B cell (primary cell): ENCODE measurements around the gene ADAMTS2. TPM values are rescaled to one million over a fixed set of nuclear protein-coding genes. Genes with fewer than 3 reads are reported as not detected.

Experiments
- ATAC-seq: fragments of 200-7000 bp; cut with Tn5 transposase; one replicate; pipeline ENCODE4 v1.10.0; 2021; ENCODE audit warnings: low read depth, mild to moderate bottlenecking, moderate number of reproducible peaks, moderate library complexity
- CTCF ChIA-PET: fragments of 350-600 bp; sonication (Branson Sonifier 250); formaldehyde crosslinking; loops from one replicate; lab custom pipeline; 2021; ENCODE audit warnings: antibody characterized with exemption, inconsistent platforms; lab: Charles Lee
- POLR2A ChIA-PET: fragments of 350-600 bp; sonication (Branson Sonifier 250); formaldehyde crosslinking; loops from one replicate; lab custom pipeline; 2021; ENCODE audit warnings: antibody characterized with exemption; lab: Charles Lee
- DNase-seq: peaks from one replicate; pipeline ENCODE4 v3.0.0; 2013
- H2AFZ ChIP-seq: 2 replicates; pipeline ENCODE4 v1.6.1; 2012; ENCODE audit warnings: mild to moderate bottlenecking, low read depth, low read length; ENCODE audit not compliant: insufficient read depth, poor library complexity, severe bottlenecking
- H3K27ac ChIP-seq, 2 donors: 1 replicate in 1 of 2; 2 replicates in 1 of 2; pipeline ENCODE4 v1.5.1; 2012 to 2013; ENCODE audit warnings: low read length in 2 of 2, mild to moderate bottlenecking in 2 of 2, moderate library complexity in 1 of 2
- H3K27me3 ChIP-seq, 4 experiments: fragments of 200-600 bp in 1 of 4; sonication (generic) in 1 of 4; replicated peaks in 1 of 4; 1 replicate in 2 of 4; 2 replicates in 2 of 4; pipeline versions ENCODE4 v1.6.1 to v1.7.0; 2013 to 2016; ENCODE audit warnings: low read length in 3 of 4, mild to moderate bottlenecking in 2 of 4, mixed read lengths in 1 of 4, moderate library complexity in 1 of 4; ENCODE audit not compliant: insufficient read depth in 4 of 4, control insufficient read depth in 3 of 4; ENCODE audit errors: control extremely low read depth in 1 of 4
- H3K36me3 ChIP-seq, 2 experiments: replicated peaks in 1 of 2; 1 replicate in 1 of 2; 2 replicates in 1 of 2; pipeline versions ENCODE4 v1.6.1 to v1.7.1; 2013; ENCODE audit warnings: low read length in 1 of 2; ENCODE audit not compliant: insufficient read depth in 2 of 2, control insufficient read depth in 1 of 2; ENCODE audit errors: control extremely low read depth in 1 of 2, extremely low read depth in 1 of 2
- H3K4me1 ChIP-seq, 2 donors: fragments of 200-600 bp in 1 of 2; sonication (generic) in 1 of 2; 1 replicate in 1 of 2; 2 replicates in 1 of 2; pipeline versions ENCODE4 v1.5.1 to v1.6.1; 2013 to 2017; ENCODE audit warnings: low read length in 2 of 2; ENCODE audit not compliant: control insufficient read depth in 2 of 2, insufficient read depth in 2 of 2
- H3K4me2 ChIP-seq: replicated peaks from 2 replicates; pipeline ENCODE3; 2012; ENCODE audit warnings: mild to moderate bottlenecking, low read depth, low read length; ENCODE audit not compliant: poor library complexity, severe bottlenecking
- H3K4me3 ChIP-seq, 5 experiments: fragments of 200-600 bp in 1 of 5; sonication (generic) in 1 of 5; 1 replicate in 3 of 5; 2 replicates in 2 of 5; pipeline versions ENCODE4 v1.5.1 to v1.7.0; 2011 to 2016; ENCODE audit warnings: low read length in 4 of 5, mild to moderate bottlenecking in 4 of 5, low read depth in 2 of 5, control low read depth in 1 of 5, moderate library complexity in 1 of 5; ENCODE audit not compliant: insufficient read depth in 1 of 5; ENCODE audit errors: control extremely low read depth in 1 of 5, extremely low read depth in 1 of 5
- H3K79me2 ChIP-seq: fragments of 200-600 bp; sonication (generic); one replicate; pipeline ENCODE4 v1.6.0; 2016; ENCODE audit warnings: low read length; ENCODE audit not compliant: control insufficient read depth, insufficient read depth
- H3K9ac ChIP-seq: fragments of 200-600 bp; sonication (generic); 2 replicates; pipeline ENCODE4 v1.6.1; 2017; ENCODE audit warnings: mild to moderate bottlenecking, low read length, moderate library complexity
- H3K9me3 ChIP-seq, 3 donors: one replicate each; pipeline versions ENCODE4 v1.6.1 to v1.7.1; 2013; ENCODE audit warnings: low read length in 2 of 3; ENCODE audit not compliant: control insufficient read depth in 2 of 3, insufficient read depth in 1 of 3; ENCODE audit errors: control extremely low read depth in 1 of 3
- H4K20me1 ChIP-seq: 2 replicates; pipeline ENCODE4 v1.6.0; 2012; ENCODE audit warnings: mild to moderate bottlenecking, low read length; ENCODE audit not compliant: insufficient read depth, control insufficient read depth, poor library complexity, severe bottlenecking
- H3K27ac Mint-ChIP-seq: one replicate; pipeline ENCODE4 v1.8.0; 2021; ENCODE audit warnings: mixed read lengths
- H3K27me3 Mint-ChIP-seq: one replicate; pipeline ENCODE4 v1.8.0; 2021; ENCODE audit warnings: mixed read lengths
- H3K4me1 Mint-ChIP-seq: one replicate; pipeline ENCODE4 v1.8.0; 2021; ENCODE audit warnings: mixed read lengths
- H3K4me3 Mint-ChIP-seq: one replicate; pipeline ENCODE4 v1.8.0; 2021; ENCODE audit warnings: mixed read lengths
- H3K9me3 Mint-ChIP-seq: one replicate; pipeline ENCODE4 v1.8.0; 2022; ENCODE audit warnings: mixed read lengths; ENCODE audit not compliant: insufficient read depth
- CTCF ChIP-seq: fragments of 200-600 bp; IDR thresholded peaks from one replicate; pipeline ENCODE4 v1.8.0; 2022; ENCODE audit warnings: antibody characterized with exemption, mild to moderate bottlenecking
- EZH2 ChIP-seq: IDR thresholded peaks from 2 replicates; pipeline ENCODE4 v1.6.1; 2012; ENCODE audit warnings: borderline replicate concordance, low read depth, mild to moderate bottlenecking, moderate library complexity, low read length; ENCODE audit not compliant: insufficient read depth, poor library complexity, severe bottlenecking
- WGBS: methylation state at CpG from one replicate; pipeline ENCODE4 v1.1.5; 2013; ENCODE audit warnings: missing lambda C conversion rate; ENCODE audit not compliant: insufficient coverage; 5-methylcytosine and 5-hydroxymethylcytosine counted together
- intact Hi-C: fragments of 100-400 bp; cut with micrococcal nuclease; formaldehyde crosslinking; loops from one replicate; pipeline ENCODE4 v1.10.0; 2022
- polyA plus RNA-seq: library from polyadenylated mRNA; depleted of rRNA; stranded (reverse); fragments of >200 nt; gene quantifications from 2 replicates; pipeline ENCODE4 v1.2.3, GENCODE V29; 2012
- total RNA-seq, 2 donors: library from RNA; stranded (reverse); fragments of 120-200 nt in 1 of 2; gene quantifications; 1 replicate in 1 of 2; 2 replicates in 1 of 2; pipeline versions ENCODE4 v1.2.3 to v1.2.4, GENCODE V29; 2013 to 2022

ADAMTS2 gene
- total and polyA plus RNA-seq, 2 donors (not counting 1 experiment from before 2014, with no cell fraction given), result not detected

GRCh38 chr5:179295778-179296149, 49.5 kb downstream of the ADAMTS2 start:
- no peaks in the 10 kb centered on the region for H3K27me3 ChIP-seq
- Mint-ChIP-seq H3K4me1 (no peaks in the 10 kb centered on the region), H3K27ac (no peak overlapping the region), H3K9me3 (peaks cover 3% of the 10 kb centered on the region), H3K4me3 (no peak overlapping the region), H3K27me3 (no peaks in the 10 kb centered on the region)
- H3K79me2 ChIP-seq, result no peaks in the 10 kb centered on the region
- CTCF ChIA-PET, result no interaction called here
- no peak overlapping the region for H3K27ac ChIP-seq
- ATAC-seq, result no peak
- H3K9me3 ChIP-seq, result peaks cover 0 to 18% (median 0%) of the 10 kb centered on the region in 3 donors
- H4K20me1 ChIP-seq, result no peaks in the 10 kb centered on the region
- no peaks in the 10 kb centered on the region for H3K36me3 ChIP-seq
- POLR2A ChIA-PET, result no interaction called here
- H3K9ac ChIP-seq, result no peak overlapping the region
- H3K4me2 ChIP-seq, result no peak overlapping the region
- WGBS, result 78% methylated on average over 9 of the region's 10 CpGs
- no peak overlapping the region for H3K4me3 ChIP-seq
- no peak for DNase-seq
- intact Hi-C loops, result no loop called here
- no peaks in the 10 kb centered on the region for H3K4me1 ChIP-seq
- TF ChIP-seq CTCF, result no peak
- H2AFZ ChIP-seq, result no peak overlapping the region

DNA sequence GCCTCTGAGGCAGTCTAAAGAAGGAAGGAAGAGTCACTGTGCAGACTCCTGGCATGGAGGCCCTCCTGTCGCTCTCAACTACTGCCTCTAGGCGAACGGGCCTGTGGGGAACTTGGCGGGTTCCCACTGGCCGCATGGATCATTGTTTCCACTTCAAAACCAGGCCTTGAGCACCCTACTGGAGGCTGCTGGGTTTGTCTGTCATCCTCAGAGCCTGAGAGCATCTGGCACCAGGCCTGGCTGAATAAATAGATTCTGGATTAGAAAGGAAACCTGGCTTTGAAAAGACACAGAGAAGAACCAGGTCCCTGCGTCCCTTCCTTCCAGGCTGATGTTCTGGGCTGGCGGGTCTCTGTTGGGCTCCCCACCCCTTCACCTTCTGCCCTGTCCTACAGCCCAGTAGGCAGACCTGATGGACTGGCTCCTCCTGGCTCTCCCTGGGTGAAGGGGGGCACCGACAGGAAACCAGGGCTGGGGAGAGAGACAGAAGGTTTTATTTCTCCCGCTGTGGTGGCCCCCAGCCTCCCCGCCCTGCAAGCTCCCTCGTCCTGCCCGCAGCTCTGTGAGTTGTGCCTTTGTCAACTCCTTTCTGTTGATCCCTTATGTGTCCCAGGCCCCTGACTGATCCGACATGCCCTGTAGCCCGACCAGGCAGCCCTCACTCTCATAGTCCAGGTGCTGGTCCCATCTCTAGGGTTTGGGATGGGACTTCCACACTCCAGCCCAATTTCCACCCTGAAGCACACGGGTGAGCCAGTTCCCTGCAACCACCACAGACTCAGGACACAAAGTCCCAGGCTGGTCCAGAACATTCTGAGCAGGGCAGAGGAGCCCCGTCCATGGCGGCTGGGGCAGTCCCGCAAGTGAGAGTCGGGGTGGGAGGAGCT, 50.1 kb downstream of the ADAMTS2 start:
- Mint-ChIP-seq H3K27ac (no peak overlapping the region), H3K27me3 (no peaks in the 10 kb centered on the region), H3K4me3 (no peak overlapping the region), H3K4me1 (no peaks in the 10 kb centered on the region), H3K9me3 (peaks cover 3% of the 10 kb centered on the region)
- Histone ChIP-seq H3K27me3 (no peaks in the 10 kb centered on the region), H3K4me3 (no peak overlapping the region), H3K9ac (no peak overlapping the region), H3K9me3 (peaks cover 0 to 21% (median 0%) of the 10 kb centered on the region in 3 donors), H3K79me2 (no peaks in the 10 kb centered on the region), H3K4me2 (no peak overlapping the region), H4K20me1 (no peaks in the 10 kb centered on the region), H3K36me3 (no peaks in the 10 kb centered on the region), H3K27ac (no peak overlapping the region), H3K4me1 (no peaks in the 10 kb centered on the region), H2AFZ (no peak overlapping the region)
- ChIA-PET CTCF (no interaction called here), POLR2A (no interaction called here)
- intact Hi-C loops, result no loop called here
- 85% methylated on average over 14 of the region's 19 CpGs for WGBS
- no peak for DNase-seq
- no peak for TF ChIP-seq CTCF
- TF ChIP-seq EZH2, result no peak
- no peak for ATAC-seq
